Endothelial cell of umbilical vein (primary cell): ENCODE measurements around the gene GPR158. TPM values are rescaled to one million over a fixed set of nuclear protein-coding genes. Genes with fewer than 3 reads are reported as not detected.
A peak's percentile ranks its signal among the peaks of the same experiment; 100 is the strongest.

Experiments
- Bru-seq: library from RNA; stranded (reverse); fragments of 400-500 nt; gene quantifications from one replicate; lab custom pipeline; 2021; lab: Mats Ljungman, UMichigan
- BruChase-seq, 2 experiments: library from RNA; stranded (reverse); fragments of 400-500 nt; gene quantifications; one replicate each; lab custom pipeline; 2021; lab: Mats Ljungman, UMichigan
- BruUV-seq: library from RNA; stranded (reverse); fragments of 400-500 nt; replicated peaks from 2 replicates; lab custom pipeline; 2021; lab: Mats Ljungman, UMichigan
- CTCF ChIA-PET: fragments of 300-600, 350-600 bp; sonication (Branson Sonifier 250); formaldehyde crosslinking; loops from one replicate; lab custom pipeline; 2021; ENCODE audit warnings: antibody characterized with exemption, inconsistent platforms; lab: Charles Lee
- POLR2A ChIA-PET: fragments of 300-600, 350-600 bp; sonication (Branson Sonifier 250); formaldehyde crosslinking; loops from one replicate; lab custom pipeline; 2021; ENCODE audit warnings: antibody characterized with exemption, inconsistent platforms; lab: Charles Lee
- DNase-seq: peaks from one replicate; pipeline ENCODE4 v3.0.0-alpha.2; 2011; ENCODE audit warnings: low read depth, low spot score
- FAIRE-seq: peaks from 2 replicates; lab custom pipeline; 2011; peaks lifted over from hg19 to GRCh38; lab: Jason Lieb, UNC
- H2AFZ ChIP-seq: 2 replicates; pipeline ENCODE4 v1.6.0; 2012; ENCODE audit warnings: low read depth, low read length, control low read depth, inconsistent platforms
- H3K27ac ChIP-seq: 2 replicates; pipeline ENCODE4 v1.5.1; 2011; ENCODE audit warnings: low read depth, mild to moderate bottlenecking, control low read depth, low read length, moderate library complexity; ENCODE audit not compliant: insufficient read depth
- H3K27me3 ChIP-seq, 2 experiments: 2 replicates each; pipeline versions ENCODE4 v1.6.0 to v1.6.1; 2011; ENCODE audit warnings: low read length in 2 of 2, mixed read lengths in 1 of 2; ENCODE audit not compliant: control insufficient read depth in 2 of 2, insufficient read depth in 2 of 2
- H3K36me3 ChIP-seq, 2 experiments: 2 replicates in 1 of 2; 3 replicates in 1 of 2; pipeline ENCODE4 v1.5.1; 2011; ENCODE audit warnings: low read length in 2 of 2, mild to moderate bottlenecking in 1 of 2, moderate library complexity in 1 of 2; ENCODE audit not compliant: control insufficient read depth in 2 of 2, insufficient read depth in 2 of 2; ENCODE audit errors: extremely low read depth in 1 of 2
- H3K4me1 ChIP-seq: 3 replicates; pipeline ENCODE4 v1.5.1; 2011; ENCODE audit warnings: mild to moderate bottlenecking, low read length; ENCODE audit not compliant: control insufficient read depth, insufficient read depth; ENCODE audit errors: extremely low read depth
- H3K4me2 ChIP-seq: 2 replicates; pipeline ENCODE4 v1.6.1; 2011; ENCODE audit warnings: low read length, control low read depth, mixed read lengths; ENCODE audit not compliant: insufficient read depth
- H3K4me3 ChIP-seq, 3 experiments: fragments of 200-600 bp in 1 of 3; sonication (generic), shearing (Covaris generic) in 1 of 3; replicated peaks in 1 of 3; 2 replicates each; pipeline ENCODE4 v1.5.1; 2011 to 2016; ENCODE audit warnings: control low read depth in 3 of 3, low read length in 3 of 3, mild to moderate bottlenecking in 2 of 3, inconsistent platforms in 1 of 3, low read depth in 1 of 3, moderate library complexity in 1 of 3; ENCODE audit not compliant: insufficient read depth in 1 of 3
- H3K79me2 ChIP-seq: 2 replicates; pipeline ENCODE4 v1.6.0; 2012; ENCODE audit warnings: low read length, inconsistent platforms; ENCODE audit not compliant: control insufficient read depth, insufficient read depth
- H3K9ac ChIP-seq: replicated peaks from 2 replicates; pipeline ENCODE3; 2011; ENCODE audit warnings: low read length, control low read depth; ENCODE audit not compliant: insufficient read depth; ENCODE audit errors: extremely low read depth
- H3K9me1 ChIP-seq: replicated peaks from 3 replicates; pipeline ENCODE4 v1.6.0; 2011; ENCODE audit warnings: mild to moderate bottlenecking, low read length; ENCODE audit not compliant: control insufficient read depth, insufficient read depth; ENCODE audit errors: extremely low read depth
- H3K9me3 ChIP-seq: replicated peaks from 2 replicates; pipeline ENCODE4 v1.5.1; 2012; ENCODE audit warnings: low read length, inconsistent platforms; ENCODE audit not compliant: control insufficient read depth, insufficient read depth
- H4K20me1 ChIP-seq: replicated peaks from 2 replicates; pipeline ENCODE3; 2011; ENCODE audit warnings: mild to moderate bottlenecking, low read length; ENCODE audit not compliant: control insufficient read depth, insufficient read depth; ENCODE audit errors: extremely low read depth
- EZH2 ChIP-seq: IDR thresholded peaks from 2 replicates; pipeline ENCODE4 v1.6.1; 2012; ENCODE audit warnings: borderline replicate concordance, low read depth, mild to moderate bottlenecking, moderate library complexity, low read length, inconsistent platforms; ENCODE audit not compliant: severe bottlenecking
- GATA2 ChIP-seq: IDR thresholded peaks from 2 replicates; pipeline ENCODE4 v1.7.0; 2011; ENCODE audit warnings: low read depth, mild to moderate bottlenecking, moderate library complexity, mixed read lengths, low read length; ENCODE audit not compliant: insufficient read length, insufficient read depth
- dilution Hi-C: fragments of 300-500 bp; cut with MboI; formaldehyde crosslinking; loops from one replicate; pipeline ENCODE4 v1.15.0; 2019; ENCODE audit warnings: low sequenced_read_pairs; ENCODE audit not compliant: extremely low pct_ligation_motif_present
- intact Hi-C: fragments of 100-400 bp; cut with micrococcal nuclease; formaldehyde crosslinking; loops from one replicate; pipeline ENCODE4 v1.10.0; 2022
- long read RNA-seq: library from polyadenylated mRNA; stranded (forward); transcript quantifications from one replicate; pipeline ENCODE4 v2.0.0, GENCODE V29; 2021
- polyA minus RNA-seq, 3 experiments: library from RNA; depleted of rRNA, polyadenylated mRNA; stranded (reverse); fragments of >200 nt; gene quantifications; 1 replicate in 1 of 3; 2 replicates in 2 of 3; pipeline ENCODE4 v1.2.3, GENCODE V29; 2011
- polyA plus RNA-seq, 4 experiments: library from polyadenylated mRNA; depleted of rRNA in 3 of 4; stranded (reverse) in 3 of 4; unstranded in 1 of 4; fragments of >200 nt; gene quantifications; 2 replicates each; pipeline versions ENCODE4 v1.2.1 to v1.2.3, GENCODE V29; 2011 to 2012; ENCODE audit warnings: missing spikeins in 1 of 4
- total RNA-seq: library from RNA; stranded (reverse); gene quantifications from 2 replicates; pipeline ENCODE4 v1.2.3, GENCODE V29; 2021
- TF ChIP-seq, protein P1 (sequence below): IDR thresholded peaks from 2 replicates; pipeline ENCODE4 v1.6.1; 2011; ENCODE audit not compliant: insufficient read depth, insufficient read length

The GPR158 gene, protein sequence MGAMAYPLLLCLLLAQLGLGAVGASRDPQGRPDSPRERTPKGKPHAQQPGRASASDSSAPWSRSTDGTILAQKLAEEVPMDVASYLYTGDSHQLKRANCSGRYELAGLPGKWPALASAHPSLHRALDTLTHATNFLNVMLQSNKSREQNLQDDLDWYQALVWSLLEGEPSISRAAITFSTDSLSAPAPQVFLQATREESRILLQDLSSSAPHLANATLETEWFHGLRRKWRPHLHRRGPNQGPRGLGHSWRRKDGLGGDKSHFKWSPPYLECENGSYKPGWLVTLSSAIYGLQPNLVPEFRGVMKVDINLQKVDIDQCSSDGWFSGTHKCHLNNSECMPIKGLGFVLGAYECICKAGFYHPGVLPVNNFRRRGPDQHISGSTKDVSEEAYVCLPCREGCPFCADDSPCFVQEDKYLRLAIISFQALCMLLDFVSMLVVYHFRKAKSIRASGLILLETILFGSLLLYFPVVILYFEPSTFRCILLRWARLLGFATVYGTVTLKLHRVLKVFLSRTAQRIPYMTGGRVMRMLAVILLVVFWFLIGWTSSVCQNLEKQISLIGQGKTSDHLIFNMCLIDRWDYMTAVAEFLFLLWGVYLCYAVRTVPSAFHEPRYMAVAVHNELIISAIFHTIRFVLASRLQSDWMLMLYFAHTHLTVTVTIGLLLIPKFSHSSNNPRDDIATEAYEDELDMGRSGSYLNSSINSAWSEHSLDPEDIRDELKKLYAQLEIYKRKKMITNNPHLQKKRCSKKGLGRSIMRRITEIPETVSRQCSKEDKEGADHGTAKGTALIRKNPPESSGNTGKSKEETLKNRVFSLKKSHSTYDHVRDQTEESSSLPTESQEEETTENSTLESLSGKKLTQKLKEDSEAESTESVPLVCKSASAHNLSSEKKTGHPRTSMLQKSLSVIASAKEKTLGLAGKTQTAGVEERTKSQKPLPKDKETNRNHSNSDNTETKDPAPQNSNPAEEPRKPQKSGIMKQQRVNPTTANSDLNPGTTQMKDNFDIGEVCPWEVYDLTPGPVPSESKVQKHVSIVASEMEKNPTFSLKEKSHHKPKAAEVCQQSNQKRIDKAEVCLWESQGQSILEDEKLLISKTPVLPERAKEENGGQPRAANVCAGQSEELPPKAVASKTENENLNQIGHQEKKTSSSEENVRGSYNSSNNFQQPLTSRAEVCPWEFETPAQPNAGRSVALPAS (N-terminal part only)
- total RNA-seq (not detected in 2 replicates), polyA plus RNA-seq (not detected in 2 replicates), polyA minus RNA-seq (not detected in 2 replicates), Bru-seq, nascent RNA (percentile 6 among the genes with signal in this experiment), BruChase-seq, experiment 1, labeled RNA remaining after a 6-hour chase (percentile 3 among the genes with signal in this experiment), BruChase-seq, experiment 2, labeled RNA remaining after a 2-hour chase (percentile 3 among the genes with signal in this experiment)
- polyA plus RNA-seq (2011; cell fraction: cytosol; rRNA removed), result not detected in 2 replicates
- not detected in 2 replicates for polyA plus RNA-seq (2011; cell fraction: nucleus; rRNA removed)
- polyA plus RNA-seq (2012), result 0.04 TPM in 1 of 2 replicates, not detected in the other
- polyA minus RNA-seq (2011; cell fraction: cytosol; rRNA and poly(A)+ RNA removed), result not detected
- not detected in 2 replicates for polyA minus RNA-seq (2011; cell fraction: nucleus; rRNA and poly(A)+ RNA removed)
- long read RNA-seq, result 0 reads

DNA sequence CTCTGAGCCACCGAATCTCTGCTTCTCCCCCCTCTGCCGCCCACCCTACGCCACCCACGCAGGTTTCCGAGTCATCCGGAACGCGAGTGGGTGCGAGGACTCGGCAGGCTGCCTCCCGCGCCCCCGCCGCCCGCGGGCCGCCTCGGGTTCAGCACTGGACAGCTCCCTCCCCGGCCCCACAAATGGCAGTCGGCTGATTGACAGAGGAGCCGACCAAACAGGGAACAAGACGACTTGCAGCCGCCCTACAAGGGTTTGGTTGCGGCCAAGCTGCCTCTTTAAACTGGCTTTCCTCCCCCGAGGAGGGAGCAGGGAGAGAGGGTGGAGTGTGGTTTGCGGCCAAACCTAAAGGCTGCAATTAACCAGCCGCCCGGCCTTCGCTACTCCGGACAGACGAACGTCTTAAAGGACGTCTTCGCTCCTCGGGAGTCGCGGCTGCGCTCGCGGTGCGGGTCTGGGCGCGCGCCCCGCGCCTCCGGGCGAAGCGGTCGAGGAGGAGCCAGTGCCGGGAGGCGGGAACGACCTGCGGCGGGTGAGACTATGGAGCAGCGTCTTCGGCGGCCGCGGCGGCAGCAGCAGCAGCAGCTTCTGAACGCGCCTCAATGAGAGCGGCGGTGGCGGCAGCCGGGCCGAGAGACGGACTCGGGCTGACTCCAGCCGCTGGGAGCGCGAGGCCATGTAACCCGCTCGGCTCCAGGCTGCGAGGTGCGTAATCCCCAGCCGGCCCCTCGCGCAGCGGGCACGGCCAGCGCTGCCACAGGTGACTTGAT, at the start of gene GPR158:
Gene GPR158, plus strand, starts transcription at position 541 of the 770 bp plus-strand sequence. CDS start 420 bp downstream, outside the sequence.
- dilution Hi-C loops, result no loop called here

More for the DNA sequence above, at the start of gene GPR158:
- peak; percentile 82 for FAIRE-seq
- Histone ChIP-seq H3K79me2 (no peaks in the 10 kb centered on the region), H3K4me1 (peaks cover 4% of the 10 kb centered on the region), H3K4me3 (peak within 1 kb of the TSS; percentile 33 to 46 (median 38)), H2AFZ (peak within 1 kb of the TSS; percentile 96), H3K36me3 (no peaks in the 10 kb centered on the region), H3K9ac (no peak within 1 kb of the TSS), H3K4me2 (peak within 1 kb of the TSS; percentile 77), H3K27me3 (peaks cover 24 to 38% of the 10 kb centered on the region in 2 experiments), H3K27ac (no peak within 1 kb of the TSS), H3K9me3 (no peaks in the 10 kb centered on the region), H3K9me1 (no peaks in the 10 kb centered on the region), H4K20me1 (no peaks in the 10 kb centered on the region)
- intact Hi-C loops, result no loop called here
- ChIA-PET CTCF (interaction anchor here (0.6 to 1.3 kb wide), 4 partner anchors 8 to 1677 kb away, joined by 3 read pairs; no protein-coding TSS in a partner anchor), POLR2A (no interaction called here)
- TF ChIP-seq, protein P1, sequence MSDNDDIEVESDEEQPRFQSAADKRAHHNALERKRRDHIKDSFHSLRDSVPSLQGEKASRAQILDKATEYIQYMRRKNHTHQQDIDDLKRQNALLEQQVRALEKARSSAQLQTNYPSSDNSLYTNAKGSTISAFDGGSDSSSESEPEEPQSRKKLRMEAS, result no peak
- TF ChIP-seq EZH2 (no peak), GATA2 (no peak)
- DNase-seq, result peak; percentile 86
- BruUV-seq, result no TSS peak
